ENCODE data around the gene ADORA2A. TPM values are rescaled to one million over a fixed set of nuclear protein-coding genes. Genes with fewer than 3 reads are reported as not detected.

ADORA2A gene
- total RNA-seq, 1 donor from 2014 or later, result 6.4 TPM

DNA sequence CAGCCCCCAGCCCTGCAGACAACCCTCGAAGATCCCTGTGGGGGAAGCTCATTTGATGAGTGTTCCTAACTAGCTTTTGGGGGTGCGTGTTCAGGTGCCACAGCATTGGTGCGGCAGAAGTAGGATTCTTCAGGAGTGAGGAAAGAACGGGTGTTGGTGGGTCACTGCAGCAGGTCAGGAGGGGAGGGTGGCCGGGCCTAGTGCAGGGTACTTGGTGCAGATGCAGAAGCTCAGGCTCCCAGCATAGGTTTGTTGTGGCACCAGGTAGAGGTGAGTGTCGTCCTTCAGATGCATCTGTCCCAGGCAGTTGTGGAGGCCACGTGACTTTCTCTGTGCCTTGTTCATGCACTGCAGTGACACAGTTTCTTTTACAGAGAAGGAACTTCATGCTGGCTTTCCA lies 15.1 kb upstream of the ADORA2A start:
- no peak for DNase-seq (ENCODE audit: low spot score, unreplicated experiment)
- Mint-ChIP-seq H3K27ac (no peak overlapping the region), H3K9me3 (ENCODE audit: low read depth) (no peaks in the 10 kb centered on the region), H3K4me1 (ENCODE audit: low read depth) (peaks cover under 1% of the 10 kb centered on the region), H3K27me3 (no peaks in the 10 kb centered on the region), H3K4me3 (ENCODE audit: low read depth) (no peak overlapping the region), H3K36me3 (ENCODE audit: insufficient read depth) (peaks cover 5% of the 10 kb centered on the region)
- TF ChIP-seq, protein P1, sequence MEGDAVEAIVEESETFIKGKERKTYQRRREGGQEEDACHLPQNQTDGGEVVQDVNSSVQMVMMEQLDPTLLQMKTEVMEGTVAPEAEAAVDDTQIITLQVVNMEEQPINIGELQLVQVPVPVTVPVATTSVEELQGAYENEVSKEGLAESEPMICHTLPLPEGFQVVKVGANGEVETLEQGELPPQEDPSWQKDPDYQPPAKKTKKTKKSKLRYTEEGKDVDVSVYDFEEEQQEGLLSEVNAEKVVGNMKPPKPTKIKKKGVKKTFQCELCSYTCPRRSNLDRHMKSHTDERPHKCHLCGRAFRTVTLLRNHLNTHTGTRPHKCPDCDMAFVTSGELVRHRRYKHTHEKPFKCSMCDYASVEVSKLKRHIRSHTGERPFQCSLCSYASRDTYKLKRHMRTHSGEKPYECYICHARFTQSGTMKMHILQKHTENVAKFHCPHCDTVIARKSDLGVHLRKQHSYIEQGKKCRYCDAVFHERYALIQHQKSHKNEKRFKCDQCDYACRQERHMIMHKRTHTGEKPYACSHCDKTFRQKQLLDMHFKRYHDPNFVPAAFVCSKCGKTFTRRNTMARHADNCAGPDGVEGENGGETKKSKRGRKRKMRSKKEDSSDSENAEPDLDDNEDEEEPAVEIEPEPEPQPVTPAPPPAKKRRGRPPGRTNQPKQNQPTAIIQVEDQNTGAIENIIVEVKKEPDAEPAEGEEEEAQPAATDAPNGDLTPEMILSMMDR (IDR thresholded peaks at IDR 0.05; ENCODE audit: unreplicated experiment), result no peak

DNA sequence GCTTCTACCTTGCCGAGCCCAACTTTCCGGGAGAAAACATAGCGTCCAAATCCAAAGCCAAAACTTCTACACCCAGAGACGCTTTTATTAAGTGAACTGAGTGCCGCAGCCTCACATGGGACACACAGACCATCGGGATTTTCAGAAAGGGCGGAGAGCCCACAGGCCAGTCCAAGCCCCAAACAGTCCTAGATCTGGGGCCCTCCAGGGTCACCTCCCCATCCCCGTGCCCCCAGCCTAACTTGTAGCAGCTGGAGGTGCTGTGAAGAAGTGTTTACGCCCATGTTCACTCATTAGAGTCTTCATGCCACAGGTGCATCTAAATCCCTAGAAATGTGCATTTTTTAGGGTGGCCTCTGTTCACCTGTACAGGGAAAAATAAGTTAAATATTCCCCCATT lies 14.1 kb upstream of the ADORA2A start:
- DNase-seq (ENCODE audit: low spot score, unreplicated experiment), result no peak
- Mint-ChIP-seq H3K27me3 (no peaks in the 10 kb centered on the region), H3K4me1 (ENCODE audit: low read depth) (no peaks in the 10 kb centered on the region), H3K36me3 (ENCODE audit: insufficient read depth) (peaks cover 5% of the 10 kb centered on the region), H3K9me3 (ENCODE audit: low read depth) (no peaks in the 10 kb centered on the region), H3K27ac (no peak overlapping the region), H3K4me3 (ENCODE audit: low read depth) (no peak overlapping the region)
- TF ChIP-seq, protein P1 (IDR thresholded peaks at IDR 0.05; ENCODE audit: unreplicated experiment), result no peak

DNA sequence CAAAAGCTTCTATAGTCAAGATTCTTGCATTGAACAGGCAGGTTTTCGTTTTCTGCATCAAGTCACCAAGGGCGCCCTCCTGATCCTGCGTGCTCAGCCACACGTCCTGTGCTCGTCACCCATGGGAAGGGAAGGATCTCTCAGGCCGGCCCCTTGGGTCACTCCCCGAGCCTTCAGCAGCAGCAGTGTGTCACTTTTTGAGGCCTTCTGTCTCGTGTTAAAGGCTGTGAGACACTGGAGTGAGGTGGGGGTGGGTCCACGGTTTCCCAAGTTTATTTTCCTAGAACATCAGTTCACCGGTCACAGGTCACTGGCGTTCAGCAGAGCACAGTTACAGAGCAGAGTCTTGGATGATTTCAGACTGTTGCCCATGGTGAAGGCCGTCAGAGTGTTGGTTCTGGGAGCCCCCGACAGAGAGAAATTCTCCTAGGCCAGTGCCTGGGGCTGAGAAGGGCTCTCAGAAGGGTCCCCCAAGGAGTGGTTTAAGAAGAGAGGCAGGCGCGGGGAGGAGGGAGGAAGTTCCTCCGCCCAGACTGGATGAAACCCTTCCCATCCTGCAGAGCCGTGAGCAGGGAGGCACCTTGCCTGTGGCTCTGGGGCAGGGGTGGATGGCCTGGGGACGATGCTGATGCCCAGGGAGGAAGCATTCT lies 13.5 kb upstream of the ADORA2A start:
- H3K4me1 Mint-ChIP-seq (ENCODE audit: low read depth), result no peaks in the 10 kb centered on the region
- peaks cover 5% of the 10 kb centered on the region for H3K36me3 Mint-ChIP-seq (ENCODE audit: insufficient read depth)
- no peaks in the 10 kb centered on the region for H3K27me3 Mint-ChIP-seq
- no peak overlapping the region for H3K4me3 Mint-ChIP-seq (ENCODE audit: low read depth)
- no peaks in the 10 kb centered on the region for H3K9me3 Mint-ChIP-seq (ENCODE audit: low read depth)
- H3K27ac Mint-ChIP-seq, result no peak overlapping the region
- DNase-seq (ENCODE audit: low spot score, unreplicated experiment), result no peak
- TF ChIP-seq, protein P1 (IDR thresholded peaks at IDR 0.05; ENCODE audit: unreplicated experiment), result no peak

DNA sequence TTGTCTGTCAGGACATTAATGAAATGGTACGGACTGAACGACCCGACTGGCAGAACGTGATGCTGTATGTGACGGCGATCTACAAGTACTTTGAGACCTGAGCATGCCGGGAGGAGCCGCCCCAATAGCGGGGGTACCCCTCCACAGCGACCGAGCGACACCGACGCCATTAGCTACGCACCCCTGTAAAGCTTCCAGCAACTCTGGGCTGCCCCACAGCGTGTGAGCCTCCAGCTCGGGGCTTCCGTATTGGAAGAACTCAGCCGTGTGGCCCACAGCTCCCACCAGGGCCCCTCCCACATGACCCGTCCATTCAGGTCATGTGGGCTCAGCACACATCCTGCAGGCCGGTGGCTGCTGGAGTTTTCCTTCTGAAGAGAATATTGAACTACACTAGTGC lies 12.9 kb upstream of the ADORA2A start:
- Mint-ChIP-seq H3K27me3 (no peaks in the 10 kb centered on the region), H3K4me3 (ENCODE audit: low read depth) (no peak overlapping the region), H3K4me1 (ENCODE audit: low read depth) (no peaks in the 10 kb centered on the region), H3K9me3 (ENCODE audit: low read depth) (no peaks in the 10 kb centered on the region), H3K27ac (peak overlapping the region; percentile 85), H3K36me3 (ENCODE audit: insufficient read depth) (peaks cover 3% of the 10 kb centered on the region)
- TF ChIP-seq, protein P1 (IDR thresholded peaks at IDR 0.05; ENCODE audit: unreplicated experiment), result no peak
- no peak for DNase-seq (ENCODE audit: low spot score, unreplicated experiment)

DNA sequence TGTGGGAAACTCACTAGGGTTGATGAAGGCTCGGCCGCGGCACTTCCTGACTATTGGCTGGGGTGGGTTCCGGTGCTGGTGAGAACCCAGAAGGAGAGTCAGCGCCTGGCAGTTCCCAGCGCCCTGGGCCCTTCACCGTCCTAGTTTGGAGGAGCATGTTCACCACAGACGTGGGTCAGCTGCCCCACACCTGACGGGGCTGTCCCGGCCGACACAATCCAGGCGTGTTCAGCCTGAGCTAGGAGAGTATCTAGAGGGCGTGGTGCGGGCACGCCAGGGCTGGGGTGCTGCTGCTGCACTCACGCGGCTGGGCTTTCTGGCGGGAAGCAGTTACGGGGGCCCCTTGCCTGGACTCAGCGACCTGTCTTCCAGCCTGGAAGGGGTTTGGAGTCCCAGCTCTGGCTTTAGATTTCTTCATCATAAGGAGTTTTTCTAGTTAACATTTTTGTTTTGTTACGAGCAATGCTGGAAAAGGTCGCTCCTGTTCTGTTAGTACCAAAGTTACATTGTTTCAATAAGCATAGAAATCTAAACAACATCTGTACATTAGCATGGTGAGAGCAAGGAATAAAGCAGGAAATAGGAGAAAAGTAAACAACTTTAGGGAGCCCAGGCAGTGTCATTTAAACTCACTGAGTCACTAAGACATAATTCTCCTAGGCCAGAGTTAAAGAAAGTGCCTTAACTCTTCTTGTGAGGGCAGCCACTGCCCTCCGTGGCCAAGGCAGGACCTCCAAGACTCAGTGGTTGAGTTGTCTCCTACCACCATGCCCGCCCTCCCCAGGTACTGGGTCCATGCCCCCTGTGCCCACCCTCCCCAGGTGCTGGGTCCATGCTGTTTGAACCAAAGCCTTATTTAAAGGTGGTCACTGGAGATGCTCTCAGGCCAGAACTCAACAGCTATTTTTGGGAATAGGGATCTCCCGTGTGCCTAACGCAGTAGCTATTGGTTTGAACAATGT lies 12.1 kb upstream of the ADORA2A start:
- H3K4me1 Mint-ChIP-seq (ENCODE audit: low read depth), result no peaks in the 10 kb centered on the region
- H3K27ac Mint-ChIP-seq, result peak overlapping the region; percentile 59
- peaks cover 3% of the 10 kb centered on the region for H3K36me3 Mint-ChIP-seq (ENCODE audit: insufficient read depth)
- no peaks in the 10 kb centered on the region for H3K9me3 Mint-ChIP-seq (ENCODE audit: low read depth)
- no peak overlapping the region for H3K4me3 Mint-ChIP-seq (ENCODE audit: low read depth)
- no peak for DNase-seq (ENCODE audit: low spot score, unreplicated experiment)
- H3K27me3 Mint-ChIP-seq, result no peaks in the 10 kb centered on the region
- TF ChIP-seq, protein P1 (IDR thresholded peaks at IDR 0.05; ENCODE audit: unreplicated experiment), result no peak
